ENCODE data around the gene GALNT13. TPM values are rescaled to one million over a fixed set of nuclear protein-coding genes. Genes with fewer than 3 reads are reported as not detected.

Gene GALNT13
- total RNA-seq, 1 experiment from 2014 or later, result not detected

- Mint-ChIP-seq H3K9me3 (ENCODE audit: low read depth, unreplicated experiment) (no peaks in the 10 kb centered on the region), H3K4me3 (ENCODE audit: low read depth, unreplicated experiment) (no peak overlapping the region), H3K36me3 (ENCODE audit: insufficient read depth, unreplicated experiment) (no peaks in the 10 kb centered on the region), H3K4me1 (ENCODE audit: low read depth, unreplicated experiment) (peaks cover 10% of the 10 kb centered on the region), H3K27ac (ENCODE audit: unreplicated experiment) (no peak overlapping the region), H3K27me3 (ENCODE audit: unreplicated experiment) (no peaks in the 10 kb centered on the region)
- TF ChIP-seq CTCF (IDR thresholded peaks at IDR 0.05; ENCODE audit: unreplicated experiment), result no peak
- BruUV-seq (replicated peaks), result no TSS peak
- intact Hi-C loops (cut with micrococcal nuclease; ENCODE audit: unreplicated experiment), result no loop called here
- CTCF ChIA-PET, result no interaction called here
- no peak for DNase-seq
Observed at GRCh38 chr2:154233231-154233630, 361.5 kb downstream of the GALNT13 start.

GRCh38 chr2:154238252-154238651 lies 366.5 kb downstream of the GALNT13 start:
- no peak for DNase-seq
- intact Hi-C loops (cut with micrococcal nuclease; ENCODE audit: unreplicated experiment), result no loop called here
- H3K36me3 Mint-ChIP-seq (ENCODE audit: insufficient read depth, unreplicated experiment), result no peaks in the 10 kb centered on the region
- CTCF ChIA-PET, result no interaction called here
- no peaks in the 10 kb centered on the region for H3K27me3 Mint-ChIP-seq (ENCODE audit: unreplicated experiment)
- H3K4me1 Mint-ChIP-seq (ENCODE audit: low read depth, unreplicated experiment), result peaks cover 5% of the 10 kb centered on the region
- H3K27ac Mint-ChIP-seq (ENCODE audit: unreplicated experiment), result no peak overlapping the region
- BruUV-seq (replicated peaks), result no TSS peak
- no peak overlapping the region for H3K4me3 Mint-ChIP-seq (ENCODE audit: low read depth, unreplicated experiment)
- no peak for TF ChIP-seq CTCF (IDR thresholded peaks at IDR 0.05; ENCODE audit: unreplicated experiment)
- H3K9me3 Mint-ChIP-seq (ENCODE audit: low read depth, unreplicated experiment), result no peaks in the 10 kb centered on the region

- no TSS peak for BruUV-seq (replicated peaks)
Observed at GRCh38 chr2:154240316-154240715, 368.6 kb downstream of the GALNT13 start.

GRCh38 chr2:154240921-154241379 lies 369.2 kb downstream of the GALNT13 start:
- H3K27ac Mint-ChIP-seq (ENCODE audit: unreplicated experiment), result no peak overlapping the region
- no peak for DNase-seq

More at GRCh38 chr2:154240316-154240715, 368.6 kb downstream of the GALNT13 start:
- DNase-seq, result no peak
- H3K36me3 Mint-ChIP-seq (ENCODE audit: insufficient read depth, unreplicated experiment), result no peaks in the 10 kb centered on the region
- H3K9me3 Mint-ChIP-seq (ENCODE audit: low read depth, unreplicated experiment), result no peaks in the 10 kb centered on the region
- H3K4me1 Mint-ChIP-seq (ENCODE audit: low read depth, unreplicated experiment), result no peaks in the 10 kb centered on the region
- no peak for TF ChIP-seq CTCF (IDR thresholded peaks at IDR 0.05; ENCODE audit: unreplicated experiment)
- CTCF ChIA-PET, result no interaction called here
- no peak overlapping the region for H3K27ac Mint-ChIP-seq (ENCODE audit: unreplicated experiment)
- intact Hi-C loops (cut with micrococcal nuclease; ENCODE audit: unreplicated experiment), result no loop called here
- H3K4me3 Mint-ChIP-seq (ENCODE audit: low read depth, unreplicated experiment), result no peak overlapping the region
- H3K27me3 Mint-ChIP-seq (ENCODE audit: unreplicated experiment), result no peaks in the 10 kb centered on the region

More at GRCh38 chr2:154240921-154241379, 369.2 kb downstream of the GALNT13 start:
- Mint-ChIP-seq H3K36me3 (ENCODE audit: insufficient read depth, unreplicated experiment) (no peaks in the 10 kb centered on the region), H3K4me1 (ENCODE audit: low read depth, unreplicated experiment) (no peaks in the 10 kb centered on the region), H3K4me3 (ENCODE audit: low read depth, unreplicated experiment) (no peak overlapping the region), H3K9me3 (ENCODE audit: low read depth, unreplicated experiment) (no peaks in the 10 kb centered on the region), H3K27me3 (ENCODE audit: unreplicated experiment) (no peaks in the 10 kb centered on the region)
- CTCF ChIA-PET, result no interaction called here
- TF ChIP-seq CTCF (IDR thresholded peaks at IDR 0.05; ENCODE audit: unreplicated experiment), result no peak
- no TSS peak for BruUV-seq (replicated peaks)
- intact Hi-C loops (cut with micrococcal nuclease; ENCODE audit: unreplicated experiment), result no loop called here
